Suprapubic skin (tissue), 3 donors: Measurements from ENCODE around the gene UTS2B.

Experiments used
- POLR2AphosphoS5 ChIP-seq, 3 donors: sonication (generic); formaldehyde crosslinking; IDR thresholded peaks; one replicate each; pipeline ENCODE4 v1.6.1; 2017; ENCODE audit warnings: antibody characterized with exemption in 3 of 3
- TF ChIP-seq, protein P1 (sequence below), 2 donors: fragments of 200-600 bp in 1 of 2; fragments of 450-650 bp in 1 of 2; sonication (generic) in 1 of 2; IDR thresholded peaks; one replicate each; pipeline ENCODE4 v1.5.1; 2016 to 2019; ENCODE audit warnings: antibody characterized with exemption in 2 of 2, mild to moderate bottlenecking in 1 of 2, moderate library complexity in 1 of 2

DNA sequence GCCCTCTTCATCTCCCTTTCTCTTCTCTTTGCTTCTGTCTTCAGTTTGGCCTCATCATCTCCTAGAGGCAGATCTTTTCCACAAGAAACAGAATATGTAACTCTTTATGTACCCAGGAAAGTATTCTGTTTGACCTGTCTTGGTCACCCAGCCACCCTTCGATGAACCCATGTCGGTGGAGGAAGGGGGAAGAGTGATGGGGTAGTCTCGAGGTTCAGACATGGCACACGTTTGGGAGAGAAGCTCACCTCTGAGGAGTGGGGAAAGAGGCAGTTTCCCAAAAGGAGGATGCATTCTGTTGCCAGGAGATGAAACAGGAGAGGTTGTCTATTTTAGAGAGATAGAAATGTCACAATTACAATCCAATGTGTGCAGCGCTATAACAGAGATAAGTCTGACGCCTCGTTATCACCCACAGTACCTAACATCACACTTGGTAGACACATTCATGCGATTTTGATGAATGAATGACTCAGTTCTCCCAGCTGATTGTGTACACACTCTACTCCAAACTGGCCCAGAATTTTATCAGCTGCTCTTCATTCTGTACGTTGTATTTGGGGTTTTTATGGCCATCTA, 1.9 kb downstream of the UTS2B start:
- TF ChIP-seq, protein P1, sequence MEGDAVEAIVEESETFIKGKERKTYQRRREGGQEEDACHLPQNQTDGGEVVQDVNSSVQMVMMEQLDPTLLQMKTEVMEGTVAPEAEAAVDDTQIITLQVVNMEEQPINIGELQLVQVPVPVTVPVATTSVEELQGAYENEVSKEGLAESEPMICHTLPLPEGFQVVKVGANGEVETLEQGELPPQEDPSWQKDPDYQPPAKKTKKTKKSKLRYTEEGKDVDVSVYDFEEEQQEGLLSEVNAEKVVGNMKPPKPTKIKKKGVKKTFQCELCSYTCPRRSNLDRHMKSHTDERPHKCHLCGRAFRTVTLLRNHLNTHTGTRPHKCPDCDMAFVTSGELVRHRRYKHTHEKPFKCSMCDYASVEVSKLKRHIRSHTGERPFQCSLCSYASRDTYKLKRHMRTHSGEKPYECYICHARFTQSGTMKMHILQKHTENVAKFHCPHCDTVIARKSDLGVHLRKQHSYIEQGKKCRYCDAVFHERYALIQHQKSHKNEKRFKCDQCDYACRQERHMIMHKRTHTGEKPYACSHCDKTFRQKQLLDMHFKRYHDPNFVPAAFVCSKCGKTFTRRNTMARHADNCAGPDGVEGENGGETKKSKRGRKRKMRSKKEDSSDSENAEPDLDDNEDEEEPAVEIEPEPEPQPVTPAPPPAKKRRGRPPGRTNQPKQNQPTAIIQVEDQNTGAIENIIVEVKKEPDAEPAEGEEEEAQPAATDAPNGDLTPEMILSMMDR (IDR thresholded peaks at IDR 0.05) = no peak
- TF ChIP-seq POLR2AphosphoS5 (IDR thresholded peaks at IDR 0.05) = no peak
